ENCODE measurements around the gene TSPAN9.

Gene TSPAN9

DNA sequence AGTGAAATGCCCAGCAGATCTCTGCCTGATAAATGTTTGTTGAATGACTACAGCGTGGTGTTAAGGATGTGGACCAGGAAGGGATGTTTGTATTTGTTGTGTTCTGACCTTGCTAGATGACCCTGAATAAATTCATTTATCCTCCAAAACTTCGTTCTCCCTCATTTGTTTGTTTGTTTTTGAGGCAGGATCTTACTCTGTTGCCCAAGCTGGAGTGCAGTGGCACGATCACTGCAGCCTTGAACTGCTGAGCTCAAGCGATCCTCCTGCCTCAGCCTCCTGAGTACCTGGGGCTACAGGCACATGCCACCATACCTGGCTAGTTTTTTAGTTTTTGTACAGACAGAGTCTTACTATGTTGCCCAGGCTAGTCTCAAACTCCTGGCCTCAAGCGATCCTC is 96.7 kb downstream of the TSPAN9 start:
- Histone ChIP-seq H4K20me1 (ENCODE audit: insufficient read depth, low read length) (no peaks in the 10 kb centered on the region), H3K9me3 (ENCODE audit: low read length) (no peaks in the 10 kb centered on the region), H3K27me3 (ENCODE audit: insufficient read depth, low read length) (0 out of 2 replicates have a peak, but pooled peaks cover 5% of the 10 kb centered on the region), H3K27ac (ENCODE audit: low read depth, low read length, poor library complexity, severe bottlenecking) (no peak overlapping the region), H3K9ac (ENCODE audit: low read length) (no peak overlapping the region), H3F3A (ENCODE audit: insufficient read depth, low read length) (no peaks in the 10 kb centered on the region), H3K79me2 (ENCODE audit: insufficient read depth, low read length) (no peaks in the 10 kb centered on the region), H3K4me1 (ENCODE audit: insufficient read depth, low read length, severe bottlenecking) (peaks cover 15% of the 10 kb centered on the region), H3K4me2 (ENCODE audit: low read length) (no peak overlapping the region), H3K9me2 (ENCODE audit: low read depth, low read length) (no peaks in the 10 kb centered on the region), H2AFZ (ENCODE audit: low read length) (no peak overlapping the region), H3K4me3 (ENCODE audit: low read depth, low read length, poor library complexity, severe bottlenecking) (no peak overlapping the region), H3K36me3 (ENCODE audit: insufficient read depth, low read length) (no peaks in the 10 kb centered on the region; the same call in 1 of the 2 replicates)
- TF ChIP-seq, protein P1, sequence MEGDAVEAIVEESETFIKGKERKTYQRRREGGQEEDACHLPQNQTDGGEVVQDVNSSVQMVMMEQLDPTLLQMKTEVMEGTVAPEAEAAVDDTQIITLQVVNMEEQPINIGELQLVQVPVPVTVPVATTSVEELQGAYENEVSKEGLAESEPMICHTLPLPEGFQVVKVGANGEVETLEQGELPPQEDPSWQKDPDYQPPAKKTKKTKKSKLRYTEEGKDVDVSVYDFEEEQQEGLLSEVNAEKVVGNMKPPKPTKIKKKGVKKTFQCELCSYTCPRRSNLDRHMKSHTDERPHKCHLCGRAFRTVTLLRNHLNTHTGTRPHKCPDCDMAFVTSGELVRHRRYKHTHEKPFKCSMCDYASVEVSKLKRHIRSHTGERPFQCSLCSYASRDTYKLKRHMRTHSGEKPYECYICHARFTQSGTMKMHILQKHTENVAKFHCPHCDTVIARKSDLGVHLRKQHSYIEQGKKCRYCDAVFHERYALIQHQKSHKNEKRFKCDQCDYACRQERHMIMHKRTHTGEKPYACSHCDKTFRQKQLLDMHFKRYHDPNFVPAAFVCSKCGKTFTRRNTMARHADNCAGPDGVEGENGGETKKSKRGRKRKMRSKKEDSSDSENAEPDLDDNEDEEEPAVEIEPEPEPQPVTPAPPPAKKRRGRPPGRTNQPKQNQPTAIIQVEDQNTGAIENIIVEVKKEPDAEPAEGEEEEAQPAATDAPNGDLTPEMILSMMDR (IDR thresholded peaks at IDR 0.05; ENCODE audit: low read length): no peak

DNA sequence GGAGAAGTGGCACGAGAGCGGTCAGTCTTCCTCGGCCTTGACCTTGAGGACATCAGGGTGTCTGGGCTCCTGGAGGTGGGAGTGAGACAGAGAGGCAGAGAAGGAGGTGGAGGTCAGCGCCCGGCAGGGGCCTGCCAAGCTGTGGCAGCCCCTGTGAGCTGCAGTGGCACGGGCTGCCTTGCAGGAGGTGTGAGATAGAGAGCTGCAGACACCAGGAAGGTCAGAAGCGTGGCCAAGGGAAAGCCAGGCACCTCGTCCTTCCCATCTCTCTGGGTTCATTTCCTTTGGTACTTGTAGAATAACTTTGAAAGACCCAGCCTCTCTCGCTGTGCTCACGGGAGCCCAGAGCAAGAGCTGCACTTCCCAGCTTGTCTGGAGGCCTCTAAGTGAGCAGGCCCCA is 98.1 kb downstream of the TSPAN9 start:
- Histone ChIP-seq H3K79me2 (ENCODE audit: insufficient read depth, low read length) (no peaks in the 10 kb centered on the region), H3K9me3 (ENCODE audit: low read length) (no peaks in the 10 kb centered on the region), H3K27ac (ENCODE audit: low read depth, low read length, poor library complexity, severe bottlenecking) (no peak overlapping the region), H3F3A (ENCODE audit: insufficient read depth, low read length) (no peaks in the 10 kb centered on the region), H3K9me2 (ENCODE audit: low read depth, low read length) (no peaks in the 10 kb centered on the region), H3K4me3 (ENCODE audit: low read depth, low read length, poor library complexity, severe bottlenecking) (no peak overlapping the region), H3K27me3 (ENCODE audit: insufficient read depth, low read length) (0 out of 2 replicates have a peak, but pooled peaks cover 5% of the 10 kb centered on the region), H3K36me3 (ENCODE audit: insufficient read depth, low read length) (no peaks in the 10 kb centered on the region; the same call in 1 of the 2 replicates), H3K9ac (ENCODE audit: low read length) (no peak overlapping the region), H3K4me1 (ENCODE audit: insufficient read depth, low read length, severe bottlenecking) (peaks cover 24% of the 10 kb centered on the region), H4K20me1 (ENCODE audit: insufficient read depth, low read length) (no peaks in the 10 kb centered on the region), H2AFZ (ENCODE audit: low read length) (no peak overlapping the region), H3K4me2 (ENCODE audit: low read length) (no peak overlapping the region)
- TF ChIP-seq, protein P1 (IDR thresholded peaks at IDR 0.05; ENCODE audit: low read length): no peak
- TF ChIP-seq EZH2 (IDR thresholded peaks at IDR 0.05; ENCODE audit: borderline replicate concordance, low read length): no peak

DNA sequence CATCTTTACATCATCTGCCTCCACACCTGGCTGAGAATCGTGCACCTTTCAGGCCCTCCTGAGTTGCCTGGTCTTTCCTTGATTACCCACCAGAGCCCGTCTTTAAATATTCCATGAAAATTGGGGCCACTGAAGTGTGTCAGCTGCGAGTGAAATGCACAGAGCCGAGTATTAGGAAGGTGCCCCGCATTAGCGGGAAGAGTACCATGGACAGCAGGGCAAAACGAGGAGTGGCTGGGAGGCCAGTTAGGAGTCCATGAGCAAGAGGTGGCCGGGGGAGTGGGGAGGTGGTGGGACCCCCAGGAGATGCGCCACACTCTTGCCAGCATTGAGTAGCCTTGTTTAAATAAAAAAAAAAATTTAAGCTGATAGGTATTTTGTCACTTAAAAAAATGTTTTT is 99.6 kb downstream of the TSPAN9 start:
- H3F3A ChIP-seq (ENCODE audit: insufficient read depth, low read length): no peaks in the 10 kb centered on the region
- 0 out of 2 replicates have a peak, but pooled peaks cover 5% of the 10 kb centered on the region for H3K27me3 ChIP-seq (ENCODE audit: insufficient read depth, low read length)
- H3K9ac ChIP-seq (ENCODE audit: low read length): no peak overlapping the region
- peaks cover 24% of the 10 kb centered on the region for H3K4me1 ChIP-seq (ENCODE audit: insufficient read depth, low read length, severe bottlenecking)
- H3K36me3 ChIP-seq (ENCODE audit: insufficient read depth, low read length): no peaks in the 10 kb centered on the region; the same call in 1 of the 2 replicates
- TF ChIP-seq, protein P1 (IDR thresholded peaks at IDR 0.05; ENCODE audit: low read length): no peak
- TF ChIP-seq EZH2 (IDR thresholded peaks at IDR 0.05; ENCODE audit: borderline replicate concordance, low read length): no peak
- H4K20me1 ChIP-seq (ENCODE audit: insufficient read depth, low read length): no peaks in the 10 kb centered on the region
- no peaks in the 10 kb centered on the region for H3K9me2 ChIP-seq (ENCODE audit: low read depth, low read length)
- no peak overlapping the region for H3K27ac ChIP-seq (ENCODE audit: low read depth, low read length, poor library complexity, severe bottlenecking)
- H3K9me3 ChIP-seq (ENCODE audit: low read length): no peaks in the 10 kb centered on the region
- H3K4me3 ChIP-seq (ENCODE audit: low read depth, low read length, poor library complexity, severe bottlenecking): no peak overlapping the region
- H3K79me2 ChIP-seq (ENCODE audit: insufficient read depth, low read length): no peaks in the 10 kb centered on the region
- no peak overlapping the region for H2AFZ ChIP-seq (ENCODE audit: low read length)
- H3K4me2 ChIP-seq (ENCODE audit: low read length): no peak overlapping the region

All from OCI-LY1 (cell line).